ENCODE results near the gene TMEM248.
"Not testable (repeated sequence)": the region's sequence is repeated elsewhere in the genome, so short reads cannot be mapped to it uniquely, and the experiment has no call there.

TMEM248 gene, protein sequence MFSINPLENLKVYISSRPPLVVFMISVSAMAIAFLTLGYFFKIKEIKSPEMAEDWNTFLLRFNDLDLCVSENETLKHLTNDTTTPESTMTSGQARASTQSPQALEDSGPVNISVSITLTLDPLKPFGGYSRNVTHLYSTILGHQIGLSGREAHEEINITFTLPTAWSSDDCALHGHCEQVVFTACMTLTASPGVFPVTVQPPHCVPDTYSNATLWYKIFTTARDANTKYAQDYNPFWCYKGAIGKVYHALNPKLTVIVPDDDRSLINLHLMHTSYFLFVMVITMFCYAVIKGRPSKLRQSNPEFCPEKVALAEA

DNA sequence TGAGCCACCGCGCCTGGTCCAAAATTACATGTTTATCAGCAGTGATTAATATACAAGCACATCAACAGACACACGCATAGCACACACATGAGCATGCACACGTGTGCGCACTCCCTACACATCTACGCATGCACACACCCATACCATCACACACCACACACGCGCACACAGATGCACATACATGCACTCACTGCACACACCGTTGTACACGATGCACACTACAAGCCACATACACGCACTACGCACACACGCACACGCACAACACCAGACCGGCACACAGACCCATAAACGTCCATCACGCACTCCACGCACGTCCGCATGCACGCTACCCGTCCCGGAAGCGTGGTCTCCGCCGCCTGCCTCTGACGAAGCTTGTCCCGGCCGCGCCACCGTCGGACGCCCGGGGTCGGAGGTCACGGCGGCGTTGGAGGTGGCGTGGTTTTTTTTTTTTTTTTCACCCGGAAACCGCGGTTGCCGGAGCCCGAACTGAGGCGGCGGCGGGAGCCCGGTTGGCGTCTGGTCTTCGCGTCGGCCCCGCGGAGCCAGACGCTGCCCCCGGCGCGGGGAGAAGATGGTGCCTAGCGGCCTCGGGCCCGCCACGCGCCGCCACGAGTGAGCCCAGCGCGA lies at the start of gene TMEM248:
TMEM248 (plus strand) TSS at position 457 of the 627 bp plus-strand sequence. CDS start 20,641 bp downstream, outside the sequence.
- DNase-seq (ENCODE audit: low read depth in 2 of 2, low spot score in 1 of 2), result peak; percentile 80 to 83

DNA sequence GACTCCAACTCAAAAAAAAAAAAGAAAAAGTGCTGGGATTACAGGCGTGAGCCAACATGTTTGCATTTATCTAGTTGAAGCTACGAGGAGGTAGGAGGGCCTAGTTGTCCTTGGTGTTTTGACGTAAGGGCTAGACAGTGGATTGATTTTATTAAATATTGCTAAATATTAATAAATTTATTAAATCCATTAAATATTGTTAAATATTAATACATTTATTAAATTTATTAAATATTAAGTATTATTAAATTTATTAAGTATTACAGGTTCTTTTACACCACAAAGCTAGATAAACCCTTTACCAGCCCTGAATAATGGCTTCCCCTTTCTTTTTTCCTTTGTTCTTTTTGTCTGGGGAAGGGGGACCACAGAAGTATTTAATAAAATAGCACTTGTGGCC lies 47.5 kb upstream of the TMEM248 start:
- no peak for DNase-seq (ENCODE audit: low read depth in 2 of 2, low spot score in 1 of 2)

DNA sequence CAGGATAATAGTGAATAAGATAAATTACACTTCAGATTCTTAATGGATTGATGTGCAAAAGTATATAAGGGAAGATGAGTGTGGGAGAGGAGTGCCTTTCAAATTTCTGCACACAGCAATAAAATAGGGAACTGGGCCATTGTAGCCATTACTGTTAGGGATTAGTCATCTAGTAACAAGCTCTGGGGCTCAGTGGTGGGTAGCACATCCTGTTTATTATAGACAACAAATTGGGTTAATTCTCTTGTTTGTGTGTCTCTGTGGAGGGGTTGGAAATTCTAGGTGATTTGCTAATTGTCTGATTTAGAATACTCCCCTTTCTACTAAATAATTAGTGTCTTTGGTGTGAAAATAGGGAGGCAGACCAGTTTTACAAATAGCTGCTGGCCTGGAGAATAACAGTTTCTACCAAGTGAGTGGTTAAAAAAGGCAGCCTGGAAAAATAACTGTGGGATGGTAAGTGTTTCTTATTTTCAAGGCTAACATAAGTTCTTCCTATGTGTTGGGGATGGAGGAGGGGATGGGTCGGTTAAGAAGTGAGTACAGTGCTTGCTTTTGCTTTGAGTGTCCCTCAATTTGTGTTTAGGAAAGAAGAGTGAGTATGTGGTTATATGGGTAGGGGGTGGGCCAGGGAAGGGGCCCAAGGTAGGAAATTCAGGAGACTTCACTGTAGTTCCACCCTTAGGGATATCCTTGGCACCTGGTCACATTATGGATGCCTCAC lies 43.3 kb upstream of the TMEM248 start:
- no peak for DNase-seq (ENCODE audit: low read depth in 2 of 2, low spot score in 1 of 2)

DNA sequence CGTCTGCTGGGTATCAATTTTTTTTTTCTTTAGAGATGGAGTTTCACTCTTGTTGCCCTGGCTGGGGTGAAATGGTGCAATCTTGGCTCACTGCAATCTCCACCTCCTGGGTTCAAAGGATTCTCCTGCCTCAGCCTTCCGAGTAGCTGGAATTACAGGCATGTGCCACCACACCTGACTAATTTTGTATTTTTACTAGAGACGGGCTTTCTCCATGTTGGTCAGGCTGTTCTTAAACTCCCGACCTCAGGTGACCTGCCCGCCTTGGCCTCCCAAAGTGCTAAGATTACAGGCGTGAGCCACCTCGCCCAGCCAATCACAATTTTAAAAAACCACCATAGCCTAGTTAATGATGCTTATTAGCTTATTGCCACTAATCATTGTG lies 42.7 kb upstream of the TMEM248 start:
- DNase-seq (ENCODE audit: low read depth in 2 of 2, low spot score in 1 of 2), result not testable (repeated sequence)

DNA sequence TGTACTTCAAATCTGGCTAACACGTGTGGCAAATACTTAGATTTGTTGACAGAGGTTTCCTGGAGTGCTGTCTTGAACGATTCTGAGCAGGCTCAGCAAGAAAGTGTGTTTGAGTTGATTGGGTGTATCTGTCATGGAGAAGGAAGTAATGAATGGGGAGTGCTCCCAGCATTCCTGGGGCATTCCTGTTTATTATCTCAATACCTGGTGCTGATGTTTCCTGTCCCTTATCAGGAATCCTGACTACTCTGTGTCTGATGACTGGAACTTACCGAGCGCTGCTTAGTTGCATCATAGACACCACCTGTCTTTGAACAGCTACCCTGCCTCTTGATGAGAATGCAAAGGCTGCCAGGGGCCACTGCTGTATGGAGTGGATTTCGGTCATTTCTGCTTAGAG lies 41.0 kb upstream of the TMEM248 start:
- no peak for DNase-seq (ENCODE audit: low read depth in 2 of 2, low spot score in 1 of 2)

DNA sequence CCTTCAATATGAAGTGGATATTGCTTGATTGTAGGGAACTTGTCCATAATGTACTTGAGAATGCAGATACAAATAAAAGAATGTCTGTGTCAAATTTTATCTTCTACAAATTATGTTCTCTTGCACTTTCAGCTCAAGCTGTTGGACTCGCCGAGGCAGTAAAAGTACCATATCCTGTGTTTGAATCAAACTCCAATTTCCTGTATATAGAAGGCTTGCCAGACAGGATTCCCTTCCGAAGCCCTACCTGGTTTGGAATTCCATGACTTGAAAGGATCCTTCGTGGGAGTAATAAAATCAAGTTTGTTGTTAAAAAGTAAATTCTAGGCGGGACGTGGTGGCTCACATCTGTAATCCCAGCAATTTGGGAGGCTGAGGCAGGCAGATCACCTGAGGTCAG lies 40.4 kb upstream of the TMEM248 start:
- not testable (repeated sequence) for DNase-seq (ENCODE audit: low read depth in 2 of 2, low spot score in 1 of 2)

DNA sequence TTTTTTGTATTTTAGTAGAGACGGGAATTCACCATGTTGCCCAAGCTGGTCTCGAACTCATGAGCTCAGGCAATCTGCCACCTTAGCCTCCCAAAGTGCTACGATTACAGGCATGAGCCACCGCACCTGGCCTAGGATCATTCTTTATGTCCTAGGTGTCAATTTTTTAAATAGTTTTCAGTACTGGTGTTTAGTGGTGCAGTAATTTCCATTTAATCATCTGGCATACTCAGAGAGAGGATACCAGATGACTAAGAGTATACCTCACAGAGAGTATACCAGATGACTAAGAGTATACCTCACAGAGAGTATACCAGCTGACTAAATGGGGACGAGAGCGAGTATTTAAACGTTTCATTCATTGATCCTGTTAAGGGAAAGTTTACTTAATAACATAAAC lies 37.3 kb upstream of the TMEM248 start:
- DNase-seq (ENCODE audit: low read depth in 2 of 2, low spot score in 1 of 2), result no peak

DNA sequence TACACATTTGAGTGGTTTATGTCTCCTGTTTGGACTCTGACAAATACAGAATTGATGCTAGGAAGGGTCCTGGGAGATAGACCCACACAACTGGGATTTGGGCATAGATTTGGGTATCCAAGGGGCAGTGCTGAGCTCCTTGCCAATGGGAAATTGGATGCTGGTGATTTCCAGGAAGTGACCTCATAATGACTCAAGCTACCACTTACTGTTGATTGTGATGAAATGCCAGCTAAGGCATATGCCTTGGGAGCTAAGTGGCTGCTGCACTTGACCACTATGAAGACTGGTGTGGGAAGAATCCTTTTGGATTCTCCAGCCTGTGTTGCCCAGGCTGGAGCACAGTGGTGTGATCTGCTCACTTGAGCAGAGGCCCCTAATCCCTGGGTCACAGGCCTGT lies 36.5 kb upstream of the TMEM248 start:
- not testable (repeated sequence) for DNase-seq (ENCODE audit: low read depth in 2 of 2, low spot score in 1 of 2)

DNA sequence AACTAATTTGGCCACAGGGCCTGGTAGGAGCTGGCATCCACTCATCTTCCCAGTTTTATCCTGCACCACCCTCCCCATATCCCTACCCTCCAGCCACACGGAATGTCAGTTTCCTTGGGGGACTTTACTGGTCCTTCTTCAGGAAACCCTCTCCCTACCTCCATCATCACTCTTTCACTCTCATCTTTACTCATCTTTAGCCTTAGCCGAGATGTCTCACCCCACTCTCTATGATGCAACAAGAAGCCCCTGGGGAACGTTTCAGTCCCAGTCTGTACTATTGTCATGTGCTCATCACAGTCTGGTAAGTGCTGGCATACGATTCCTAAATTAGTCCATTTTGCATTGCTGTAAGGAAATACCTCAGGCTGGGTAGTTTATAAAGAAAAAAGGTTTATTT lies 34.9 kb upstream of the TMEM248 start:
- DNase-seq (ENCODE audit: low read depth in 2 of 2, low spot score in 1 of 2), result no peak

DNA sequence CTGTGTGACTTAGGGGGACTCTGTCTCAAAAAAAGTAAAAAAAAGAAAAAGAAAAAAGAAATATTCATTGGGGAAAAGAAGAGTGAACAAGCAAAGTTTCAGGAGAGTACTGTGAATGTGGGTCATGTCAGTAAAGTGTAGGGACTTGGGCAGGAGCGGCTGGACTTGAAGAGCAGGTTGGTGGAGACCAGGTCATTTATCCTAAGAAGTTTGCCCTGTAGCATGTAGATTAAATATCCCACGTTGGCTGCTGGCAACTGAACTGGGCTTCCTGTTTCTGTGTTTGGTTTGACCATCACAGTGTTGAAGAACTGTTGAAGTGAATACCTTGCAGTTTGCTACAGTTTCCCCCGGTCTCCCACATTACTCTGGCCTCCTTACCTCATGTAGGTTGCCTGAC lies 32.8 kb upstream of the TMEM248 start:
- not testable (repeated sequence) for DNase-seq (ENCODE audit: low read depth in 2 of 2, low spot score in 1 of 2)

DNA sequence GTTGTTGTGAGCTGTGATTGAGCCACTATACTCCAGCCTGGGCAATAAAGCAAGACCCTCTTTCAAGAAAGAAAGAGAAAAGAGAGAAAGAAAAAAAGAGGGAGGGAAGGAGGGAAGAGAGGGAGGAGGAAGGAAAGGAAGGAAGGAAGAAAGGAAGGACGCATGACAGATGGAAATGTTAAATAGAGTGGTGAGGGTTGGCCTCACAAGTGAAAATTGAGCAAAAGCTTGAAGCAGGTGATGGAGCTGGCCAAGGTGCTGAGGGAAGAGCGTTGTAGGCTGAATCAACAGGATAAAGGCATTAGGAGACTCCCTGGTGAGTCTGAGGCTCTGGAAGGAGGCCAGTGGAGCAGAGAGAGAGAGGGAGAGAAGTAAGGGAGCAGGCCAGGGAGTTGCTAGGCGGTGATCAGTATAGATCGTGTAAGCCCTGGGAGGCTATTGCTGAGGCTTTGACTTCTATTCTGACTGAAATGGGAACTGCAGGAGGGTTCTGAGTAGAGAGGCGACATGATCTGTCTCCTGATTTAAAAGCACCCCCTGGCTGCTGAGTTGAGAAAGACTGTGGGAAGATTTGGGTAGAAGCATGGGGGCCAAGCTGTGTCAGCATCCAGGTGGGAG lies 26.5 kb upstream of the TMEM248 start:
- no peak for DNase-seq (ENCODE audit: low read depth in 2 of 2, low spot score in 1 of 2)

DNA sequence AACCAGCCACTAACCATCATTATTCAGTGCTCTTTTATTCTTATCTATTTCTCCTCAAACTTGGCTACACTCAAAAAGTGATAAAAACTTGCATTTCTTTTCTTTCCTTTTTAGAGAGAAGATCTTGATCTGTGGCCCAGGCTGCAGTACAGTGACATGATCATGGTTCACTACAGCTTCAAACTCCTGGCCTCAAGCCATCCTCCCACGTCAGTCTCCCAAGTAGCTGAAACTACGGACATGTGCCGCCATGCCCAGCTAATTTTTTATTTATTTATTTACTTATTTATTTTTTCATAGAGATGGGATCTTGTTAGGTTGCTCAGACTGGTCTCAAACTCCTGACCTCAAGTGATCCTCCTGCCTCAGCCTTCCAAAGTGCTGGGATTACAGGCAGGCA lies 24.6 kb upstream of the TMEM248 start:
- no peak for DNase-seq (ENCODE audit: low read depth in 2 of 2, low spot score in 1 of 2)

DNA sequence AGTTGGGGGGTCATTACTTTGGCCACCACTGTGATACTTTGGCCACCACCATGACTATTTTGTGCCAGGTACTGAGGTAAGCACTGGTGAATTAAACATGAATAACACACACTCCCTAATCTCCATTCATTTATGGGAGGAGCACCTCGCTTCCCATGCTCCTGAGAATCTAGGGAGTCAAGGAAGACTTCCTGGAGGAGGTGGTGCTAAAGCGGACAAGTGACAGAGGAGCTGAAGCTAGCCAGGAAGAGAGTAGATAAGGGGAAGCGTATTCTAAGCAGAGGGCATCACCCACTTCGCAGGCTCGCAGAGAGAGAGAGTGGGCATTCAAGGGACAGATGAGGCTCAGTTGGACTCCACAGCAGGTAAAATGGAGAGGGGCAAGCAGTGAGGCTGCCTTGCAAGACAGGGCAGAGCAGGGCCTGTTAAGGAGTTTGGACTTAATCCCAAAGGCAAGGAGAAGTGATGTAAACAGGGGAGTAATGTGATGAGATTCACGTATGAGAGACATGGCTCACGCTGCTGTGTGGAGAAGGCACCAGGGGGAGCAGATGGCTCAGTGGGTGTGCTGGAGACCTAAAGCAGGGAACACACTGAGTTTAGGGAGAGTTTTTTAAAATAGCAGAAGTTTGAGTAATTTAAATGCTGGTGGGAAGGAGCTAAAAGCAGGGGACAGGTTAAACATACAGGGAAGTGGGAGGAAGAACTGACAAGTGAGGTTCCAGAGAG lies 21.3 kb upstream of the TMEM248 start:
- no peak for DNase-seq (ENCODE audit: low read depth in 2 of 2, low spot score in 1 of 2)

DNA sequence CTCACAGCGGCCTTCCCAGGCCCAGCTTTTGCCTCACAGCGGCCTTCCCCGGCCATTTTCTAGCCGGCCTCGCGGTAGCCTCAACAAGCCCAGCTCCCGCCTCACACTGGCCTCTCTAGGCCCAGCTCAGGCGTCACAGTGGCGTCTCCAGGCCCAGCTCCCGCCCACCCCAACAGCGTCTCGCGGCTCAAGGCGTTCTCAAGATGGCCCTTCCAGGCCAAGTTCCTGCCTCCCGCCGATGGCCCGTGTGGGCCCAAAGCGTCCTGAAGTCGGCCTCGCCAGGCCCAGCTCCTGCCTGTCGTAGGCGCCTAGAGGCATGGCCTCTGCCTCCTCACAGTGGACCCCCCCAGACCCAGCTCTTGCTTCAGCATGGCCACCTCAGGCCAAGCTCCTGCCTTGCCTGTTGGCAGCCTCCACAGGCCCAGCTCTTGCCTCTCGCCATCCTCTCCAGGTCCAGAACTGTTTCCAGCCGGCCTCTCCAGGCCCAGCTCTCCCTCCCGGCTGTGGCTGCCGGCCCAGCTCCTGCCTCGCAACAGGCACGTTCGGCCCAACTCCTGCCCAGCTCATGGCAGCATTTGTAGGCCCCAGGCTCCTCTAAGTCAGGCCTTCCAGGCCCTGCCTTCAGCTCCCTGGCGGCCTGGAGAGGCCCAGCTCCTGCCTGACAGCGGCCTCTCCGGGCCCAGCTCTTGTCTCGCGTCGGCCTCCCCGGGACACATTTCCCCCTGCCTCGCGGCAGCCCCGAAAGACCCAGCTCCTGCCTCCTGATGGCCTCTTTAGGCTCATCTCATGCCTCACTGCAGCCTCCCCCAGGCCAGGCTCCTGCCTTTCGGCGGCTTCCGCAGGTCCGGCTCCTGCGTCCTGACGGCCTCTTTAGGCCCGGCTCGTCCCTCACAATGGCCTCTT lies 18.8 kb upstream of the TMEM248 start:
- DNase-seq (ENCODE audit: low read depth in 2 of 2, low spot score in 1 of 2), result no peak

DNA sequence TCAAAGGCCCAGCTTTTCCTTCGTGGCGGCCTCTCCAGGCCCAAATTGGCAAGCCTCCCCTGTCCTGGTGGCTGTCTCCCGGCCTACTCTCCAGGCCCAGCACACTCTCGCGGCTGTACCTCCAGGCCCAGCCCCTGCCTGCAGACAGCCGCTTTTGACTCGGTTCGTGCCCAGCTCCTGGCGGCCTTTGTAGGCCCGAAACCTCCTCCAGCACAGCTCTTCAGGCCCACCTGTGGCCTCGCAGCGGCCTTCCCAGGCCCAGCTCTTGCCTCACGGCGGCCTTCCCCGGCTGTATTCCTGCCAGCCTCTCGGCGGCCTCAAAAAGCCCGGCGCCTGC lies 18.2 kb upstream of the TMEM248 start:
- no peak for DNase-seq (ENCODE audit: low read depth in 2 of 2, low spot score in 1 of 2)

DNA sequence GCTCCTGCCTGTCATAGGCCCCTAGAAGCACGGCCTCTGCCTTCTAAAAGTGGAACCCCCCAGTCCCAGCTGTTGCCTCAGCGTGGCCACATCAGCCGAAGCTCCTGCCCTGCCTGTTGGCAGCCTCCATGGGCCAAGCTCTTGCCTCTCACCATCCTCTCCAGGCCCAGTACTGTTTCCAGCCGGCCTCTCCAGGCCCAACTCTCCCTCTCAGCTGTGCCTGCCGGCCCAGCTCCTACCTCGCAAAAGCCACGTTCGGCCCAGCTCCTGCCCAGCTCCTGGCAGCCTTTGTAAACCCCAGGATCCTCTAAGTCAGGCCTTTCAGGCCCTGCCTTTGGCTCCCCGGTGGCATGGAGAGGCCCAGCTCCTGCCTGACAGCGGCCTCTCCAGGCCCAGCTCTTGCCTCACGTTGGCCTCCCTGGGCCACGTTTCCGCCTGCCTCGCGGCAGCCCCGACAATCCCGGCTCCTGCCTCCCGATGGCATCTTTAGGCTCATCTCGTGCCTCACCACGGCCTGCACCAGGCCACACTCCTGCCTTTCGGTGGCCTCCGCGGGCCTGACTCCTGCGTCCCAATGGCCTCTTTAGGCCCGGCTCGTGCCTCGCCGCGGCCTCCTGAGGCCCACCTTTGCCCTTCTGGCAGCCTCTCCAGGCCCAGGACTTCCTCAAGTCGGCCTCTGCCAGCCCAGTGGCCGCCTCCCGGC lies 17.5 kb upstream of the TMEM248 start:
- no peak for DNase-seq (ENCODE audit: low read depth in 2 of 2, low spot score in 1 of 2)

DNA sequence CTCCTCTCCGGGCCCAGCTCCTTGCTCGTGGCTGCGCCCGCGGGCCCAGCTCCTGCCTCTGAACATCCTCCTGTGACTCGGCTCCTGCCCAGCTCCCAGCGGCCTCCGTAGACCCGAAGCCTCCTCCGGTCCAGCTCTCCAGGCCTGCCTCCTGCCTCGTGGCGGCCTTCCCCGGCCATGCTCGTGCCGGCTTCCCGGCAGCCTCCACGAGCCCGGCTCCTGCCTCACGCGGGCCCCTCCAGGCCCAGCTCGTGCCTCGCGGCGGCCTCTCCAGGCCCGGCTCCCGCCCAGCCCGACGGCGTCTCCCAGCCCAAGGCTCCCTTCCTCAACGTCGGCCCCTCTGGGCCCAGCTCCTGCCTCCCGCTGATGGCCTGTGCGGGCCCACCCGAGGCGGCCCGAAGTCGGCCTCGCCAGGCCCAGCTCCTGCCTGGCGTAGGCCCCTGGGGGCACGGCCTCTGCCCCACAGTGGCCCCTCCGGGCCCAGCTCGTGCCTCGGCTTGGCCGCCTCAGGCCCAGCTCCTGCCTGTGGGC lies 16.9 kb upstream of the TMEM248 start:
- no peak for DNase-seq (ENCODE audit: low read depth in 2 of 2, low spot score in 1 of 2)

DNA sequence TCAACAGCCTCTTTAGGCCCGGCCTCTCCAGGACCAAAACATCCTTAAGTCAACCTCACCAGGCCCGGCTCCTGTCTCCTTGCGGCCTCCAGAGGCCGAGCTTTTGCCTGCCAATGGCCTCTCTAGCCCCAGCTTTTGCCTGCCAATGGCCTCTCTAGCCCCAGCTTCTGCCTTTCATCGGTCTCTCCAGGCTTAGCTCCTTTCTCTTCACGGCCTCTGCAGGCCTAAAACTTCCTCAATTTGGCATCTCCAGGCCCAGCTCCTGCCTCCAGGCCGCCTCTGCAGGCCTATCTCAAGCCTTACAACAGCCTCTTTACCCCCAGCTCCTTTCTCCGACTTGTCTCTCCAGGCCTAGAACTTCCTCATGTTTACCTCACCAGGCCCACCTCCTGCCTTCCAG lies 15.7 kb upstream of the TMEM248 start:
- no peak for DNase-seq (ENCODE audit: low read depth in 2 of 2, low spot score in 1 of 2)

DNA sequence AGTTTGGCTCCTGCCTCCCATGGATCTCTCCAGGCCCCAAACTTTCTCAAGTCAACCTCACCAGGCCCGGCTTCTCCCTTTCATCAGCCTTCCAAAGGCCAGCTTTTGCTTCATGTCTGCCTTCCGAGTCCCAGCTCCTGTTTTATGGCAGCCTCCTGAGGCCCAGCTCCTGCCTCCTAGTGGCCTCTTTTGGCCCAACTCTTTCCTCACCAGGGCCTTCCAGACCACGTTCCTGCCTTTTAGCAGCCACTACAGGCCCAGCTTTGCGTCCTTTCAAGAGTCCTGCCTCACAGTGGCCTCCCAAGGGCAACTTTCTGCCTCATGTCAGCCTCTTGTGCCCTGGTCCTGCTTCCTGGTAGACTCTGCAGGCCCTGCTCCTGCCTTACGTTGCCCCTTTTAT lies 15.3 kb upstream of the TMEM248 start:
- no peak for DNase-seq (ENCODE audit: low read depth in 2 of 2, low spot score in 1 of 2)

Data from stimulated activated CD8-positive, alpha-beta memory T cell treated with anti-CD3 and anti-CD28 coated beads, Interleukin-4, amount 100 ng/mL, for 4 hours (primary cell).